GM21737 (cell line): ENCODE measurements around the gene FKBP9.
"Not testable (repeated sequence)": the region's sequence is repeated elsewhere in the genome, so short reads cannot be mapped to it uniquely, and the experiment has no call there.

Experiments
- ATAC-seq: cut with Tn5 transposase; IDR thresholded peaks from one replicate; pipeline ENCODE4 v1.9.1; 2021; ENCODE audit warnings: mild to moderate bottlenecking, moderate library complexity; ENCODE audit not compliant: unreplicated experiment

FKBP9 gene

GRCh38 chr7:33005193-33005592 lies 48.0 kb downstream of the FKBP9 start:
- not testable (repeated sequence) for ATAC-seq

- ATAC-seq = not testable (repeated sequence)
Observed at GRCh38 chr7:33005690-33006089, 48.5 kb downstream of the FKBP9 start.

- no peak for ATAC-seq
Observed at GRCh38 chr7:33009734-33010133, 52.5 kb downstream of the FKBP9 start.

GRCh38 chr7:33012364-33012763 lies 55.1 kb downstream of the FKBP9 start:
- ATAC-seq = no peak

GRCh38 chr7:33024189-33024757 lies 67.0 kb downstream of the FKBP9 start:
- no peak for ATAC-seq

GRCh38 chr7:33035776-33036175 lies 78.5 kb downstream of the FKBP9 start:
- no peak for ATAC-seq

GRCh38 chr7:33038639-33039038 lies 81.4 kb downstream of the FKBP9 start:
- ATAC-seq = no peak

- no peak for ATAC-seq
Observed at GRCh38 chr7:33039257-33039902, 82.1 kb downstream of the FKBP9 start.

- no peak for ATAC-seq
Observed at GRCh38 chr7:33039903-33040292, 82.7 kb downstream of the FKBP9 start.

GRCh38 chr7:33040803-33041516 lies 83.7 kb downstream of the FKBP9 start:
- ATAC-seq = peak; percentile 93

- ATAC-seq = no peak
Observed at GRCh38 chr7:33041631-33042428, 84.6 kb downstream of the FKBP9 start.

GRCh38 chr7:33043501-33044400 lies 86.5 kb downstream of the FKBP9 start:
- ATAC-seq = no peak

- no peak for ATAC-seq
Observed at GRCh38 chr7:33044401-33044718, 87.1 kb downstream of the FKBP9 start.

- no peak for ATAC-seq
Observed at GRCh38 chr7:33044986-33045385, 87.7 kb downstream of the FKBP9 start.

GRCh38 chr7:33048257-33048656 lies 91.0 kb downstream of the FKBP9 start:
- ATAC-seq = no peak

GRCh38 chr7:33048704-33049103 lies 91.5 kb downstream of the FKBP9 start:
- ATAC-seq = no peak

- ATAC-seq = peak; percentile 58
Observed at GRCh38 chr7:33050535-33051318, 93.5 kb downstream of the FKBP9 start.

- ATAC-seq = no peak
Observed at GRCh38 chr7:33053721-33054120, 96.5 kb downstream of the FKBP9 start.

GRCh38 chr7:33054261-33054964 lies 97.2 kb downstream of the FKBP9 start:
- no peak for ATAC-seq
